ENCODE results near the gene TRIM69.

GRCh38 chr15:44718927-44719292 lies 17.4 kb upstream of the TRIM69 start:
- TF ChIP-seq, protein P1, sequence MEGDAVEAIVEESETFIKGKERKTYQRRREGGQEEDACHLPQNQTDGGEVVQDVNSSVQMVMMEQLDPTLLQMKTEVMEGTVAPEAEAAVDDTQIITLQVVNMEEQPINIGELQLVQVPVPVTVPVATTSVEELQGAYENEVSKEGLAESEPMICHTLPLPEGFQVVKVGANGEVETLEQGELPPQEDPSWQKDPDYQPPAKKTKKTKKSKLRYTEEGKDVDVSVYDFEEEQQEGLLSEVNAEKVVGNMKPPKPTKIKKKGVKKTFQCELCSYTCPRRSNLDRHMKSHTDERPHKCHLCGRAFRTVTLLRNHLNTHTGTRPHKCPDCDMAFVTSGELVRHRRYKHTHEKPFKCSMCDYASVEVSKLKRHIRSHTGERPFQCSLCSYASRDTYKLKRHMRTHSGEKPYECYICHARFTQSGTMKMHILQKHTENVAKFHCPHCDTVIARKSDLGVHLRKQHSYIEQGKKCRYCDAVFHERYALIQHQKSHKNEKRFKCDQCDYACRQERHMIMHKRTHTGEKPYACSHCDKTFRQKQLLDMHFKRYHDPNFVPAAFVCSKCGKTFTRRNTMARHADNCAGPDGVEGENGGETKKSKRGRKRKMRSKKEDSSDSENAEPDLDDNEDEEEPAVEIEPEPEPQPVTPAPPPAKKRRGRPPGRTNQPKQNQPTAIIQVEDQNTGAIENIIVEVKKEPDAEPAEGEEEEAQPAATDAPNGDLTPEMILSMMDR (IDR thresholded peaks at IDR 0.05; ENCODE audit: control extremely low read depth in 1 of 3, insufficient read depth in 1 of 3, low read depth in 1 of 3, low read length in 3 of 3): no peak
- no peak for TF ChIP-seq TBP (IDR thresholded peaks at IDR 0.05; ENCODE audit: low read depth, low read length)
- no peak for TF ChIP-seq CREB1 (IDR thresholded peaks at IDR 0.05)
- no peak for TF ChIP-seq SP1 (IDR thresholded peaks at IDR 0.05; ENCODE audit: low read depth, low read length)
- no peak for TF ChIP-seq NANOG (IDR thresholded peaks at IDR 0.05; ENCODE audit: insufficient read depth, low read depth, low read length, poor library complexity, severe bottlenecking)
- no peak for TF ChIP-seq POU5F1 (IDR thresholded peaks at IDR 0.05; ENCODE audit: low read depth, low read length)
- TF ChIP-seq EZH2 (IDR thresholded peaks at IDR 0.05; ENCODE audit: low read depth, low read length, severe bottlenecking): no peak
- no peak for TF ChIP-seq PHF8 (conservative IDR thresholded peaks at IDR 0.05; ENCODE audit: low read depth, low read length)
- no peak for TF ChIP-seq KDM5A (IDR thresholded peaks at IDR 0.05; ENCODE audit: low read length)
- TF ChIP-seq, protein P2, sequence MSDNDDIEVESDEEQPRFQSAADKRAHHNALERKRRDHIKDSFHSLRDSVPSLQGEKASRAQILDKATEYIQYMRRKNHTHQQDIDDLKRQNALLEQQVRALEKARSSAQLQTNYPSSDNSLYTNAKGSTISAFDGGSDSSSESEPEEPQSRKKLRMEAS (IDR thresholded peaks at IDR 0.05): no peak

Data from H1 (cell line).